Rectal smooth muscle tissue (tissue), 1 donor: ENCODE measurements around the gene BLOC1S5.

Source experiments
- H3K27ac ChIP-seq: one replicate; pipeline ENCODE4 v1.7.0; 2013; ENCODE audit warnings: low read depth, low read length, inconsistent platforms
- H3K27me3 ChIP-seq: one replicate; pipeline ENCODE4 v1.7.0; 2013; ENCODE audit warnings: low read length; ENCODE audit not compliant: control insufficient read depth, insufficient read depth
- H3K36me3 ChIP-seq: one replicate; pipeline ENCODE4 v1.7.0; 2013; ENCODE audit warnings: low read length; ENCODE audit not compliant: control insufficient read depth, insufficient read depth
- H3K4me1 ChIP-seq: one replicate; pipeline ENCODE4 v1.7.0; 2013; ENCODE audit warnings: low read length; ENCODE audit not compliant: control insufficient read depth, insufficient read depth
- H3K4me3 ChIP-seq: one replicate; pipeline ENCODE4 v1.7.0; 2013; ENCODE audit warnings: low read length
- H3K9ac ChIP-seq: one replicate; pipeline ENCODE4 v1.7.0; 2013; ENCODE audit warnings: low read length

Gene BLOC1S5

DNA sequence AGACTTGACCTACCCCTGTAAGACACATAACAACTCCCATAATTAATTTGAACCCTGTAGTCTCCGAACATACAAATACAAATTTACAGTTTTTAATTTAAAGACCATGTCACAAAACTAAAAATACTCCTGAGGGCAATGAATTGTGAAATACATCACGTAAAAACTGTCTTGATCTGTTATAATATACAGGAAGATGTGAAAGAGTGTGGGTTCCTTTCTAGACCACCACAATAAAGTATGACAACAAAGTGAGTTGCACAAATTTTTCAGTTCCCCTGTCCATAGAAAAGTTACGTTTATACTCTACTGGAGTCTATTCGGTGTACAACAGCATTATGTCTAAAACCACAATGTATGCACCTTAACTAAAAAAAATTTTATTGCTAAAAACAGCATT, 11.0 kb upstream of the BLOC1S5 start:
- H3K4me1 ChIP-seq = no peaks in the 10 kb centered on the region
- H3K4me3 ChIP-seq = no peak overlapping the region
- no peaks in the 10 kb centered on the region for H3K27me3 ChIP-seq
- no peak overlapping the region for H3K27ac ChIP-seq
- no peak overlapping the region for H3K9ac ChIP-seq
- no peaks in the 10 kb centered on the region for H3K36me3 ChIP-seq

DNA sequence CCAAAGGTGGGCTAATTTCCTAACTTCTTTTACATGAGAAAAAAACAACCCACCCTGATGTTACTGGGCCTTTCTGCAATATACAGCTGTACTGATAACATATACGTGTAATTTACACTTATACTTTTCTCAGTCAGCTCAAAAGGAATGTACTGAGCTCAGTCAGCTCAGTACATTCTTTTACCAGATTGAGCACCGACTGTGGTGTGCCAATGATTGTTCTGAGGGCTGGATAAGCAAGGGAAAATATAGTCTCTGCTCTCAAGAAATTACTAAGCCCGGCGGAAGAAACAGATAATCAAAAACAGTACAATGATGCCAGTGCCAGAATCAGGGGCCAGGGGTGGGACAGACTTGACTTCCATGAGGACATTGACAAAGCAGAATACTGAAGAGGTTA, 10.0 kb upstream of the BLOC1S5 start:
- Histone ChIP-seq H3K27ac (no peak overlapping the region), H3K27me3 (no peaks in the 10 kb centered on the region)

DNA sequence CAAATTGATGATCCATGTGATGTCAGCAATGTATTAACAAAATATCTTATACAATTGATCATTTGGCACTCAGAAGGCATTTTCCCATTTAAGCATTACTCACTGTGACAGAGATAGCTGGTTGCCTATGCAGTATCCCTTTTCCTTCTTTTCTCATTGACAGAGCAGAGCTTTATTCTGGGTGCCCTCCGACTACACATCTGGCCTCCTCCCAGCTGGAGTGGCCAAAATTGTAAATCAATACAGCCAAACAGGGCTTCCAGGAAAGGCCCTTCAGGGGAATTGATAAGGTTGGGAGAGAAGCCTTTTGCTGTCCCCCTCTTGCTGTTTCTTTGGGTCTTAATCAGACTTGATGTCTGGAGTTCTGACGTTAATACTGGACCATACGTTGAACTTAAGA, 9.6 kb upstream of the BLOC1S5 start:
- no peaks in the 10 kb centered on the region for H3K27me3 ChIP-seq
- H3K9ac ChIP-seq = no peak overlapping the region
- no peak overlapping the region for H3K4me3 ChIP-seq
- H3K27ac ChIP-seq = no peak overlapping the region
- H3K4me1 ChIP-seq = no peaks in the 10 kb centered on the region
- no peaks in the 10 kb centered on the region for H3K36me3 ChIP-seq

More for the DNA sequence above, 10.0 kb upstream of the BLOC1S5 start:
- Histone ChIP-seq H3K4me1 (no peaks in the 10 kb centered on the region), H3K36me3 (no peaks in the 10 kb centered on the region), H3K4me3 (no peak overlapping the region), H3K9ac (no peak overlapping the region)

DNA sequence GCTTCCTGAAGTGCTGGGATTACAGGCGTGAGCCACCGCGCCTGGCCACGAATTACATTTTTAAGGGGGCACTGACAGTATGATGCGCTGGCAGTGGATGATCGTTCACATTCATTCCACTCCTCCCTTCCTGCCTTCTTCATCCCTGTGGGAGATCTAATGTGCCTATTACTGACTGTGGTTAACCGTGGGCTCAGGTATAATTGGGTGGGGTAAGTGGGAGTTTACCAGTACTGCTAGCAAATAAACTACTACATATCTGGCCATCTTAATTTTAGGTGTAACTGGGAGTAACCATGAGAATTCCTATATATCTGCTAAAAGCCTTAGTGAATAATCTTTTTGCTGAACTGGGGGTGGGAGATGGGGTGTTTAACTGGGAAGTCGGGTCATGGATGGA, 6.5 kb upstream of the BLOC1S5 start:
- Histone ChIP-seq H3K4me1 (no peaks in the 10 kb centered on the region), H3K27me3 (no peaks in the 10 kb centered on the region), H3K9ac (no peak overlapping the region), H3K27ac (no peak overlapping the region), H3K4me3 (no peak overlapping the region), H3K36me3 (no peaks in the 10 kb centered on the region)

DNA sequence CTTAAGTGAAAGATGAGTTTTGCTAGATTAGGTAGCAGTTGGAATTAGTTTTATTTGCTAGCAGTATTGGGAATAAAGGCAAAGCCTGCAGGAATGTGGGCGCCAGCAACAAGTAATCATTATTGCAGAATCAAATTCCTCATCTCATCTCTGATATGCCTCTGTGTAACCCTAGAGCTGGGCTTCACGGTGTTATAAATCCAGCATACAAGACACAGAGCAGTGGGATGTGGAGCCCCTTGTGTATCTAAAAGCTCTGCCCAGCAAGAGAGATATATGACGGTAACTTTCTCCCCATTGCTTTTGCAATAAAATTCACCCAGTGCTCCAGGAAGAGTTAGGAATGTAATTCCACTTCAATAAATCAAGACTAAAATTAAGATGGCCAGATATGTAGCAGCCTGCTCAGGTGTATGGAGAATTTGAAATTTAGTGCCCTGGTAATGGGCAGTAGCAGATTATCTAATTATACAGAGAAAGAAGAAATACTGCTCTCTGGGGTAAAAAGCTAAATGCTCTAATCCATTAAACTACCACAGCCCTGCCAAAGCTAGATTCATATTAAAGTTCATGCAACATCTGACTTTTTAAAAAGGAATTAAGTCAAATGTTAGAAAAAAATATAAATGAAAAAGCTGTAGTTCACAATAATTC, 5.6 kb upstream of the BLOC1S5 start:
- Histone ChIP-seq H3K9ac (no peak overlapping the region), H3K4me3 (no peak overlapping the region), H3K27ac (no peak overlapping the region), H3K4me1 (no peaks in the 10 kb centered on the region), H3K36me3 (no peaks in the 10 kb centered on the region), H3K27me3 (no peaks in the 10 kb centered on the region)

DNA sequence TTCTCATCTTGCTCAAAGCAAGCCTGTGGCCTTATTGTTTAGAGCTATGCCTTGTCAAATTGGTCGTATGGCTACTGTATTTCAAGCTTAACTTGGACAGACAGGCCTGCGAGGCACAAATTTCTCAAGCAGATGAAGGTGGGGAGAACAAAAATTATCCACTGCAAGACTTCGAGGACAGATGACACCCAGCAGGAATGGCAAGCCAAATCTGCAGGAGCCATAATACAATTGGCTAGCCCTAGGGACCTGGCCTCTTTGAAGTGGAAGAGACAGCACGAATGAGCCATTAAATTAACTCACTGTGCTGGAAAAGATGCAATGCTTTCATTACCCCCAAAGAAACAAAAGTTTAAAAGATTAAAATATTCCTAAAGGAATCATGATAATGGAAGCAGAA, 5.0 kb upstream of the BLOC1S5 start:
- H3K4me1 ChIP-seq = no peaks in the 10 kb centered on the region
- no peak overlapping the region for H3K4me3 ChIP-seq
- no peak overlapping the region for H3K27ac ChIP-seq
- no peak overlapping the region for H3K9ac ChIP-seq
- no peaks in the 10 kb centered on the region for H3K27me3 ChIP-seq
- H3K36me3 ChIP-seq = no peaks in the 10 kb centered on the region

DNA sequence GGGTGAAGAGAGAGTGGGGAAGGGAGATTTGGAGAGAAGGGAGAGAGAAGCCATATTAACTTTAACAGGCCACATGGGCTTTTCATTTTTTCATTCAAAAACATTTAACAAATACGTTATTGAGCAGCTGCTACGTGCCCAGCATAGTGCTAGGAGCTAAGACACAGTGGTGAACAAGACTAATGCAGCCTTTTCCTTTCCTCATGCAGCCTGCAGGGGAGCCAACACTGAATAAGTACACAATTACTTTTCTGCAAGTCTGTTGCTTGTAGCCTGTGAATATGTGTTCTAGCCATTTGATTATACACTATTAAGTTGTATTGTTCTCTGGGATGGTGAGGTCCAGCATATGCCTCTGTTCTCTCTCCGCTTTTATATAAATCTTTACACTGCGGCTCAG, 1.9 kb upstream of the BLOC1S5 start:
- Histone ChIP-seq H3K27me3 (no peaks in the 10 kb centered on the region), H3K27ac (no peak overlapping the region), H3K36me3 (no peaks in the 10 kb centered on the region), H3K4me1 (no peaks in the 10 kb centered on the region), H3K9ac (no peak overlapping the region), H3K4me3 (no peak overlapping the region)

DNA sequence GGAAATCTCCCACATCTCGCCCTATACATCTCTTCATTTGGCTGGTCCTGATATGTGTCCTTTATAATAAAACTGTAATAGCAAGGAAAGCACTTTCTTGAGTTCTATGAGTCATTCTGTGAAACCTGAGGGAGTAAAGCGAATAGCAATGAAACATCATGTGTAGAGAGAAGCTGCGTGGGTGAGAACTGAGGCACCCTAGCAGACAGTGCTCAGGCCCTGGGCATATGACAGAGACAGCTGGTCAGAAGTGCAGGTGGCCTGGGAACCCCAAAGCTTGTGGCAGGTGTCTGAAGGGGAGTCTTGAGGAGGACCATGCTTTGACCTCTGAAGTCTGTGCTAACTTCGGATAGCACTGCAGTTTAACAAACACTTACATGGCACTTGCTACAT, 1.3 kb upstream of the BLOC1S5 start:
- Histone ChIP-seq H3K27ac (no peak overlapping the region), H3K9ac (no peak overlapping the region), H3K4me3 (no peak overlapping the region), H3K4me1 (no peaks in the 10 kb centered on the region), H3K27me3 (no peaks in the 10 kb centered on the region), H3K36me3 (no peaks in the 10 kb centered on the region)

DNA sequence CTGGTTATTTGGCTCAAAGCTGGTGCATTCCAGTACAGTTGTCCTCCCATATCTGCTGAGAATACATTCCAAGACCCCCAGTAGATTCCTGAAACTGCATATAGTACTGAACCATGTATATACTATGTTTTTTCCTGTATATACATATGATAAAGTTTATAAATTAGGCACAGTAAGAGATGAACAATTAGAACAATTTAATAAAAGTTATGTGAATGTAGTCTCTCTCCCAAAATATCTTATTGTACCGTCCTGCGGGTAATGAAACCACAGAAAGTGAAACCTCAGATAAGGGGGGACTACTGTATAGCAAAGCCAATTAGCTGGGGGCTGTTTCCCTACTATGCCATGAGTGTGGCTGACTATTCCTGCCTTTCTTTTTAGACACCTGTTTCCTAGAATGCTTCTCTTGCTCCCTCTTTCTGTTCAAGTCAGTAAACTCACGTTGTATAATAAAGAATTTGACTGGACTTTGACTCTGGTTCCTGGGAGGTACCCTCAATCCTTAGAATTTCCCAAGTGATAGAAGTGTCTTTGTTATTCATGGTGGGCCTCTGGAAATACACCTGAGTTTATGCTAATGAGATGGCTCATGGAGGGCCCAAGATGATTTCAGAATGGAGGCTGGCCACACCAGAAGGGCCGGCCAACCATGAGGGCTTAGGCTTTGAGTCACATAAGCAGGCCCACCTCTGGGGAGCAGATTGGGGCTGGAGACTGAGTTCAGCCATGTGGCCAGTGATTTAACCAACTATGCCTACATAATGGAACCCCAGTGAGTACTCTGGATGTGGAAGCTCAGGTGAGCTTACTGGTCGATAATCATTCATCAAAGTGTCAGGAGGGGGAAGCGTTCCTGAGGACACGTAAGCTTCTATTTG, 689 bp upstream of the BLOC1S5 start:
- Histone ChIP-seq H3K36me3 (peaks cover 2% of the 10 kb centered on the region), H3K4me3 (peak overlapping the region; percentile 88), H3K4me1 (no peaks in the 10 kb centered on the region), H3K27ac (peak overlapping the region; percentile 86), H3K27me3 (no peaks in the 10 kb centered on the region), H3K9ac (no peak overlapping the region)

DNA sequence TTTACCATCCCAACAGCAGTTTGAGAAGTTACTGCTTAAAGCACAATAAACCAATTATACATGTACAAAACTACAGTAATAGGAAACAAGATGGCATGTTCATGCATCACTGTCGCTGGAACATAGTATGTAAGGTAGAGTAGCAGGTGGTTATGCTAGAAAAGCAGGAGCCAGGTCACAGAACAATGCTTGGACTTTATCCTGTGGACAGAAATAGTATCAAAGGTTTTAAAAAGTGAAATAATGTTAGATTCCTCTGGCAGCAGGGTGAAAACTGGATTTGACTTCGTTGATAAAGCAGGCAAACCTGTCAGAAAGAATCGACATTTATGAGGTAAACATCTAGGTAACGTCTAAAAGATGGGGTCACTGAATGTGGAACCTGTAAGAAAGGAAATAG, 2.5 kb downstream of the BLOC1S5 start:
- Histone ChIP-seq H3K27ac (no peak overlapping the region), H3K27me3 (no peaks in the 10 kb centered on the region), H3K4me3 (no peak overlapping the region), H3K9ac (no peak overlapping the region), H3K36me3 (peaks cover 2% of the 10 kb centered on the region), H3K4me1 (no peaks in the 10 kb centered on the region)

DNA sequence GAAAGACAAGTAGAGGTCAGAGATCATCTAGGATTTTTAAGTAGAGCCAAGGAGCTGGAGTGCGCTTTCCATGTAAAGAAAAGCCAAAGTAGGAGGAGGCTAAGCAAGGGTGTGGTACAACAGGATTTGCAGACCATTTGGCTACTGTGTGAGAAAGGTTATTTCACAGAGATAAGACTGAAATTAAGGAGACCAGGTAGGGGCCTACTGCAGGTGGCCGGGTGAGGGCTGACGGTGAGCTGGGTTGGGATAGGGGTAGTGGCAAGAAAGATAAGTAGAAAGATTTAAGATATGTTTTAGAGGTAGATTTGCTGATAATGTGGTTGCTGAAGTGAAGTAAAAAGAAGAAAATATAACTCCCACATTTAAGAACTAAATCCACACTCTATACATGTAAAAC, 3.8 kb downstream of the BLOC1S5 start:
- no peak overlapping the region for H3K4me3 ChIP-seq
- no peak overlapping the region for H3K9ac ChIP-seq
- H3K36me3 ChIP-seq = peaks cover 4% of the 10 kb centered on the region
- H3K27me3 ChIP-seq = no peaks in the 10 kb centered on the region
- no peak overlapping the region for H3K27ac ChIP-seq
- no peaks in the 10 kb centered on the region for H3K4me1 ChIP-seq

DNA sequence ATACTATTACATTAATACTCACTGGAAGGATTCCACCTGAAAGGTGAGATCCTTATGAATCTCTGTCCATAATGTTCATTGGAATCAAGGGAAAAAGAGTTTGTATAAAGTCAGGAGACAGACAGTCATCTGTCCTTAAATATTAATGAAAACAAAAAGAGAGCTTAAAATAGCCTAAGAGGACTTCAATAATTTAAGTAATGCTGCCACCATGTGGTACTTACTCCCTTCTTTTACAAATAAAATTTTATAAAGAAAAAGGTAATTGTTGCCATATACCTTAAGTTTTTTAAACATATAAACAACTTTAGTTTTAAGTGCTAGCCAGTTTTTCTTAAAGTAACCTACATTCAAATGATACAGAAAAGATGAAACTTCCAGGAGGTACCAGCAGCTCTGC, 5.1 kb downstream of the BLOC1S5 start:
- Histone ChIP-seq H3K27me3 (no peaks in the 10 kb centered on the region), H3K4me3 (no peak overlapping the region), H3K9ac (no peak overlapping the region), H3K36me3 (peaks cover 4% of the 10 kb centered on the region), H3K27ac (no peak overlapping the region), H3K4me1 (no peaks in the 10 kb centered on the region)

DNA sequence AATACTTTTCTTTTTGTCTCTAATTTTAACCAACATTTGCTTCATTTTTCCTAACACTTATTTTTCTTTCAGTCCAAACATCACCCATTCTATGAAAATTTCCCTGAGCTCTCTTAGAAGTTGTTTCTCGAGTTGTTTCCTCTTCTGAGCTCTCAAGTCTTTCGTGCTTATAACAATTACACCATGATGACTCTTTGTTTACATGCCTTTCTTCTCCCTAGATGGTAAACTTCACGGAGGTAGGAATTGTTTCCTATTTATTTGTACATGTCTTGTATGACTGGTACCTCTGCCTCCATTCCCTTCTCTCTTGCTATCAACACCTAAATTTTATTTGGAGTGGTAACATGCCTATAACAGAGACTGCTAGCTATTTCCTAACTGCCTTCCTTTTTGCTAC, 6.4 kb downstream of the BLOC1S5 start:
- H3K4me1 ChIP-seq = no peaks in the 10 kb centered on the region
- H3K27ac ChIP-seq = no peak overlapping the region
- no peaks in the 10 kb centered on the region for H3K27me3 ChIP-seq
- H3K9ac ChIP-seq = no peak overlapping the region
- H3K36me3 ChIP-seq = peaks cover 4% of the 10 kb centered on the region
- no peak overlapping the region for H3K4me3 ChIP-seq
